HFFc6 (cell line): ENCODE data around the gene SLC35A2. TPM values are rescaled to one million over a fixed set of nuclear protein-coding genes. Genes with fewer than 3 reads are reported as not detected.

Experiments used
- DNase-seq: peaks from one replicate; pipeline ENCODE4 v3.0.0-alpha.2; 2018
- H3K27ac Mint-ChIP-seq: 2 replicates; pipeline ENCODE4 v1.8.0; 2020; ENCODE audit warnings: mild to moderate bottlenecking, mixed read lengths
- H3K27me3 Mint-ChIP-seq: 2 replicates; pipeline ENCODE4 v1.8.0; 2021; ENCODE audit warnings: mild to moderate bottlenecking, moderate library complexity, mixed read lengths; ENCODE audit not compliant: insufficient read depth
- H3K36me3 Mint-ChIP-seq: 2 replicates; pipeline ENCODE4 v1.8.0; 2021; ENCODE audit warnings: low read depth, mixed read lengths
- H3K4me1 Mint-ChIP-seq: 2 replicates; pipeline ENCODE4 v1.8.0; 2020; ENCODE audit warnings: low read depth, mixed read lengths
- H3K4me3 Mint-ChIP-seq: 2 replicates; pipeline ENCODE4 v1.8.0; 2020; ENCODE audit warnings: mild to moderate bottlenecking, moderate library complexity, mixed read lengths
- H3K9me3 Mint-ChIP-seq: 2 replicates; pipeline ENCODE4 v1.8.0; 2020; ENCODE audit warnings: mild to moderate bottlenecking, mixed read lengths
- total RNA-seq, 6 experiments: library from RNA; stranded (reverse); fragmentation: NEBNext Ultra II Directional; extraction: Animal tissue kit (Norgen Biotek cat#: 25700); gene quantifications; 2 replicates in 1 of 6; 3 replicates in 5 of 6; pipeline ENCODE4 v1.2.3, GENCODE V29; 2021
- TF ChIP-seq, protein P1 (sequence below): fragments of 200-600 bp; sonication (generic); IDR thresholded peaks from 2 replicates; pipeline ENCODE4 v1.5.0; 2021; ENCODE audit warnings: antibody characterized with exemption, mild to moderate bottlenecking

Gene SLC35A2
- total RNA-seq, 6 experiments from 2014 or later = 45.0 to 53.7 (median 47.0) TPM

DNA sequence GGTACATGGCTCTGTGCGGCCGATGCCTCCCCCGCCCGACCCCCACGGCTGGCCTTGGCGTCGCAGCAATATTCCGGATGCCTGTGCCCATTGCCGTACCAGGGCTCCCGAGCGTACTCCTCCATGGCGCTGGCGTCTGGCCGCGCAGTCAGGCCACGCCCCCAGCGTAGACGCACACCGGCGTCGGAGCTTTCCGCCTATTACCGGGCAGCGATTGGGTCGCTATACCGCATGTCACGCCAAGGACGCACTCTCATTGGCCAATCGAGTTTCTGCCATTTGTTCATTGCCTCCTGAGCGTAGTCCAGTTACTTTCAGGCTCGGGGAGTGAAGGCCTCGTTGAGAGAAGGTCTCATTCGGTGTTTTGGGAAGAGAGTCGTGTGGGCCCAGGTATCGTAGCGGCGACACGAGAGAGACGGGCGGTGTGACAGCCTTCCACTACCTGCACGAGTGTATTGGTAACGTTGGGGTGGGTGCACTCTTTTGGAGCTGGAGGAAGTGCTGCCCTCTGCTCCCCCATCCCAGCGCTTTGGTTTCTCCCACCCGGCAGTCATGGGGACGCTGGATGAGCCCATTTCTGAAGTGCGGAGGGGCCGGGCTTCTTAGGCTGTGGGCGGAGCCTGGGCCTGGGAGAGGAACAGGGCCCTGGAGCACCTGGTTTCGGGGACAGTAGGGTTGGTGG is 13.7 kb downstream of the SLC35A2 start, which contains the start of the genes PQBP1 and TIMM17B:
TSS of gene PQBP1 (plus strand) at position 306 of the 682 bp plus-strand sequence. CDS start 580 bp downstream, outside the sequence.
TSS of gene TIMM17B (minus strand) at position 144 of the 682 bp plus-strand sequence. CDS start at position 125, 19 bp downstream.
- Mint-ChIP-seq H3K27ac (peak within 1 kb of the TSS; percentile 98), H3K4me3 (peak within 1 kb of the TSS; percentile 96), H3K4me1 (no peaks in the 10 kb centered on the region), H3K27me3 (no peaks in the 10 kb centered on the region; the same call in none of the 2 replicates), H3K9me3 (no peaks in the 10 kb centered on the region), H3K36me3 (no peaks in the 10 kb centered on the region)
- peak; percentile 94 for DNase-seq
- TF ChIP-seq, protein P1, sequence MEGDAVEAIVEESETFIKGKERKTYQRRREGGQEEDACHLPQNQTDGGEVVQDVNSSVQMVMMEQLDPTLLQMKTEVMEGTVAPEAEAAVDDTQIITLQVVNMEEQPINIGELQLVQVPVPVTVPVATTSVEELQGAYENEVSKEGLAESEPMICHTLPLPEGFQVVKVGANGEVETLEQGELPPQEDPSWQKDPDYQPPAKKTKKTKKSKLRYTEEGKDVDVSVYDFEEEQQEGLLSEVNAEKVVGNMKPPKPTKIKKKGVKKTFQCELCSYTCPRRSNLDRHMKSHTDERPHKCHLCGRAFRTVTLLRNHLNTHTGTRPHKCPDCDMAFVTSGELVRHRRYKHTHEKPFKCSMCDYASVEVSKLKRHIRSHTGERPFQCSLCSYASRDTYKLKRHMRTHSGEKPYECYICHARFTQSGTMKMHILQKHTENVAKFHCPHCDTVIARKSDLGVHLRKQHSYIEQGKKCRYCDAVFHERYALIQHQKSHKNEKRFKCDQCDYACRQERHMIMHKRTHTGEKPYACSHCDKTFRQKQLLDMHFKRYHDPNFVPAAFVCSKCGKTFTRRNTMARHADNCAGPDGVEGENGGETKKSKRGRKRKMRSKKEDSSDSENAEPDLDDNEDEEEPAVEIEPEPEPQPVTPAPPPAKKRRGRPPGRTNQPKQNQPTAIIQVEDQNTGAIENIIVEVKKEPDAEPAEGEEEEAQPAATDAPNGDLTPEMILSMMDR = no peak

DNA sequence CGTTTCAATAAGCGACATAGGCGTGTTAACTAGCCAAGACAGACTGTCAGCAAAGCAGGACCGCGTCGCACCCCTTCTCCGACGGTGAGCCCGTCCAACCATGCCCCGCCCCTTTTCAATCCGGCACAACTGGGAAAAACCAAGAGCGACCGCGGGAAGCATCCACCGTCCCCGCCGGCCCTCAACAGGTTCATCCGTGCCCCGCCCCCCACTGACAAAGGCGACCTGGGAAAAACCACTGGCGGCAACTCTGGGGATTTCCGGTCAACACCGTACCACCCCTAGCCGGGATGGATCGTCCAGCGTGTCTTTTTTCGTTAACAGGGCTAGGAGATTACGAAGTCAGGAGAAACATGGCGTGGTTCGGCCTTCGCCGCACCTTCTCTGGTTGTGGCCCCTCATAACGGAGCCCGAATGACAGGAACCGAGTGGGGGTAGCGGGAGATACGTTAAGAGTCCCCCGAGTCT is 14.3 kb downstream of the SLC35A2 start:
- H3K9me3 Mint-ChIP-seq = no peaks in the 10 kb centered on the region
- TF ChIP-seq, protein P1 = no peak
- no peaks in the 10 kb centered on the region for H3K36me3 Mint-ChIP-seq
- H3K27me3 Mint-ChIP-seq = no peaks in the 10 kb centered on the region; the same call in none of the 2 replicates
- H3K27ac Mint-ChIP-seq = peak overlapping the region; percentile 98
- no peaks in the 10 kb centered on the region for H3K4me1 Mint-ChIP-seq
- peak overlapping the region; percentile 96 for H3K4me3 Mint-ChIP-seq
- DNase-seq = peak; percentile 56

DNA sequence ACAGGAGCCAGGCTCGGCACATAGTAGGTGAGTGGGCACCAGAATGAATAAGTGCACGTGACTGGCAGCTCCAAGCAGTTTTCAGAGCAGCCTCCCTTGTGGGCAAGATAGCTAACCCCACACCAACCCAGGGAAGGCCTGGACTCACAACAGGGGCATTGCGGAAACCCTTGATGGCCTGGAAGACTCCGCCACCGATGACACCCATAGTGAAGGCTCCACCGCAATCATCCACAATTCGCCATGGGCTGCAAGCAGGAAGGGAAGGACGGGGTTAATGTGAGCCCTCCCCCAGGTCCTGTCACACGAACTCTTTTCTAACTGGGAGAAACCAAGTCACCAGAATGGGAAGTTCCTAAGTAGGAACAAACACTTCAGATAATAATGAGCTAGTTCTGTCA is 14.8 kb downstream of the SLC35A2 start:
- H3K9me3 Mint-ChIP-seq = no peaks in the 10 kb centered on the region
- peak overlapping the region; percentile 98 for H3K27ac Mint-ChIP-seq
- no peaks in the 10 kb centered on the region for H3K4me1 Mint-ChIP-seq
- H3K36me3 Mint-ChIP-seq = no peaks in the 10 kb centered on the region
- TF ChIP-seq, protein P1 = no peak
- peak overlapping the region; percentile 96 for H3K4me3 Mint-ChIP-seq
- no peak for DNase-seq
- no peaks in the 10 kb centered on the region; the same call in none of the 2 replicates for H3K27me3 Mint-ChIP-seq

DNA sequence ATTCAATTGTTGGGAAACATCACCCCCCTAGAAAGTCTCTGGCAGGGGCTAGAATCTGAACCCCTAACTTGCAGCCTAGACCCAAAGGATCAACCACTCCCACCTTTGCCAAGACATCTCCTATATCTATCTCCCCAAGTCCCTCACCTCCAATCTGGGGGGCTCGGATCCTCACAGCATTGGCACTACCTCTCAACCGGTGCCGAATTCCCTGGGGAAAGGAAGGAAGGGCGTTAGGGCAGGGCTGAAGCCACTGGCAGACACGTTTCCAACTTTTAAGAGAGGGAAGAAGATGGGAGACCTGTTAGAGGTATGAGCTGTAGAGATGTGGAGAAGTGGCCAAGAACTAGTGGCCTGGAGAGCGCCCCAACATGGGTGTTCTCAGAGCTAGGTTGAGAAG is 16.6 kb downstream of the SLC35A2 start:
- no peaks in the 10 kb centered on the region for H3K9me3 Mint-ChIP-seq

DNA sequence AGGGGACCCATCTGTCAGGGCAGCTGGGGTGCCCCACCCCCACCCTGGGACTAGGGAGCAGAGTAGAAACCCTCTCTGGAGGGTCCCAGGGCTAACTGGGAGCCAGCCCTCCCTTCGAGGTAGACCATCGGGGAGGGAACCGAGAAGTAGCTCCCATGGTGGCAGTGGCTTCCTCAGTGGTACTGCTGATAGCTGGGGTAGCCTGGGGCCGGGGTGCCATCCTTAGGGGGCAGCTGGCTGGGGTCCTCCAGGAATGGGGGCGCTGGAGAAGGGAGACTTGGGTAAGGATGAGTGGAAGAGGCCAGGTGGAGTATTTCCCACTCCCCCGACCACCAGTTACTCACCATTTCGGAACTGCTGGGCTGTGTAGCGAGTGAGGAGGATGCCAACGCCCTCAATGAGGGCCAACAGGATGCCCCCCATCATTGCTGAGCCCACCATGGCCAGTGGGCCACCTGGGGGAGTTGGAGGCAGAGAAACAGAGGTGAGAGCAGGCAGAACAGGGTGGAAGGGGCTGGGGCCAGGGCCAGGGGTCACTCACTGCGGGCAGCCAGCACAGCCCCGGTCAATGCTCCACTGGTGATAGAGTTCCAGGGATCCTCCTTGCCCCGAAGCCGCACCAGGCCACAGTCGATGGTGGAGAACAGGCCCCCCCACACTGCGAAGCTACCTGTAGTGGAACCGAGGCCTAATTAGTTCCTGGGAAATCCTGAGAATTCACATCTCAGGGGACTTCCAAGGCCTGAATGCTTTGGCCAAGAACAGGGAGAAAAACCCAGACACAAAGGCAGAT is 17.7 kb downstream of the SLC35A2 start:
- Mint-ChIP-seq H3K27ac (no peak overlapping the region), H3K9me3 (no peaks in the 10 kb centered on the region), H3K4me3 (no peak overlapping the region), H3K4me1 (peaks cover 6% of the 10 kb centered on the region), H3K27me3 (peaks cover 6% of the 10 kb centered on the region), H3K36me3 (no peaks in the 10 kb centered on the region)
- TF ChIP-seq, protein P1 = no peak
- no peak for DNase-seq

More for the DNA sequence above, 16.6 kb downstream of the SLC35A2 start:
- Mint-ChIP-seq H3K4me3 (no peak overlapping the region), H3K36me3 (no peaks in the 10 kb centered on the region), H3K27me3 (peaks cover 6% of the 10 kb centered on the region), H3K4me1 (peaks cover 6% of the 10 kb centered on the region), H3K27ac (no peak overlapping the region)
- no peak for DNase-seq
- TF ChIP-seq, protein P1 = no peak
